ENCODE measurements around the gene DOCK4.

The DOCK4 gene

DNA sequence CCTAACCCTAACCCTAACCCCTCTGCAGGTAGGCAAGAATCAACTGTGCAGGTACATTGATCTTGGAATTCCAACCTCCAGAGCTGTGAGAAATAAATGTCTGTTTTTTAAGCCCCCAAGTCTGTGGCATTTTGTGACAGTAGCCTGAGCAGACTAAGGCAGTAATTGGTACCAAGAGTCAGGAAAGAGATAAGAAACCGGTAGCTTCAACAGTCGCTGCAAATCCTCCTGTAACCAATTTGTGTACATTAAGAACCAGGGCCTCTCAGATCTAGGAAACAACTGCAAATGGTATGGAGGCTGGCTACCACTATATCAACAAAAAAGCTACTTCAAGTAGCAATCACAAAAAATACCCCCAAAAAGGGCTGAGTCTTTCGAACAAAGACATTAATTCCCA, 67.3 kb downstream of the DOCK4 start:
- Histone ChIP-seq H3K9ac (ENCODE audit: low read length) (no peak overlapping the region), H3K4me2 (ENCODE audit: low read length) (no peak overlapping the region), H2AFZ (ENCODE audit: insufficient read depth, low read length, poor library complexity) (no peak overlapping the region), H3K23ac (ENCODE audit: low read length) (no peak overlapping the region), H3K4ac (ENCODE audit: low read depth, low read length) (no peak overlapping the region), H2AK5ac (ENCODE audit: low read length) (no peak overlapping the region), H4K91ac (ENCODE audit: low read depth, low read length) (no peak overlapping the region), H4K8ac (ENCODE audit: low read depth, low read length) (no peak overlapping the region), H4K12ac (ENCODE audit: low read depth, low read length) (no peak overlapping the region), H3K27me3 (ENCODE audit: insufficient read depth, low read length) (no peaks in the 10 kb centered on the region), H3K4me3 (ENCODE audit: low read depth, low read length) (no peak overlapping the region), H3K14ac (ENCODE audit: low read length) (no peak overlapping the region), H2BK120ac (ENCODE audit: insufficient read depth, low read length, poor library complexity) (no peak overlapping the region), H2BK5ac (ENCODE audit: low read depth, low read length, poor library complexity) (no peak overlapping the region), H3K79me1 (ENCODE audit: low read length) (no peaks in the 10 kb centered on the region), H3K18ac (ENCODE audit: low read length) (peak overlapping the region; percentile 30), H3K79me2 (ENCODE audit: control insufficient read depth, insufficient read depth, low read length, poor library complexity) (no peaks in the 10 kb centered on the region), H3K27ac (ENCODE audit: low read depth, low read length) (no peak overlapping the region), H3K9me3 (ENCODE audit: insufficient read depth, low read depth, low read length) (no peaks in the 10 kb centered on the region), H3K36me3 (ENCODE audit: control insufficient read depth in 1 of 2, insufficient read depth in 2 of 2, low read length in 2 of 2) (no peaks in the 10 kb centered on the region), H2BK12ac (ENCODE audit: low read length) (no peak overlapping the region), H3K4me1 (ENCODE audit: control insufficient read depth in 1 of 2, insufficient read depth in 2 of 2, low read length in 2 of 2) (no peaks in the 10 kb centered on the region)
- DNase-seq: no peak
- no CpG with 5 or more reads among the region's 3 CpGs for WGBS (ENCODE audit: extremely low coverage, insufficient coverage, insufficient read length)

DNA sequence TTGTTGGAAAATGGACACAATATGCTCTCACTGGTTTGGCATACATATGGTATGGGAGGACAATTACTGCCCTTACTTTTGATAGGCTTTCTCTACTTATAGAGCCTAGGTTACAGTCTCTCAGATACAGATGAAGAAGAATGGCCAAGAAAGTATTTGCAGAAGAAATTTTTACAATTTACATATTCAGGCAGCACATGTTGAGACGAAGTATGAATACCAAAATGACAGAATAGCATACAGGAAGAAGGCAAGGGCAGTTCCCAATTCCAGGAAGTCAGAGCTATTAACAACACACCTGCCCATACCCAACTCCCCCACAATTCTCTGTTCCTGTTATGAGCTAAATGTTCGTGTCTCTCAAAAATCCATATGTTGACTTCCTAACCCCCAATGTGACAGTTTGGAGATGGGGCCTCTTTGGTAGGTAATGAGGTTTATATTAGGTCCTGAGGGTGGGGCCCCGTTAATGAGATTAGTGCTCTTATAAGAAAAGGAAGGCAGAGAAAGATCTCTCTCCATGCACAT, 67.8 kb downstream of the DOCK4 start:
- Histone ChIP-seq H2BK120ac (ENCODE audit: insufficient read depth, low read length, poor library complexity) (no peak overlapping the region), H3K14ac (ENCODE audit: low read length) (no peak overlapping the region), H3K27ac (ENCODE audit: low read depth, low read length) (no peak overlapping the region), H3K27me3 (ENCODE audit: insufficient read depth, low read length) (no peaks in the 10 kb centered on the region), H3K18ac (ENCODE audit: low read length) (peak overlapping the region; percentile 30), H4K8ac (ENCODE audit: low read depth, low read length) (no peak overlapping the region), H3K79me1 (ENCODE audit: low read length) (no peaks in the 10 kb centered on the region), H3K23ac (ENCODE audit: low read length) (no peak overlapping the region), H3K4me2 (ENCODE audit: low read length) (no peak overlapping the region), H3K9ac (ENCODE audit: low read length) (no peak overlapping the region), H2BK5ac (ENCODE audit: low read depth, low read length, poor library complexity) (no peak overlapping the region), H4K12ac (ENCODE audit: low read depth, low read length) (no peak overlapping the region), H3K79me2 (ENCODE audit: control insufficient read depth, insufficient read depth, low read length, poor library complexity) (no peaks in the 10 kb centered on the region), H4K91ac (ENCODE audit: low read depth, low read length) (no peak overlapping the region), H2AFZ (ENCODE audit: insufficient read depth, low read length, poor library complexity) (no peak overlapping the region), H2BK12ac (ENCODE audit: low read length) (no peak overlapping the region), H3K9me3 (ENCODE audit: insufficient read depth, low read depth, low read length) (no peaks in the 10 kb centered on the region), H3K4ac (ENCODE audit: low read depth, low read length) (no peak overlapping the region), H2AK5ac (ENCODE audit: low read length) (no peak overlapping the region), H3K4me1 (ENCODE audit: control insufficient read depth in 1 of 2, insufficient read depth in 2 of 2, low read length in 2 of 2) (no peaks in the 10 kb centered on the region), H3K4me3 (ENCODE audit: low read depth, low read length) (no peak overlapping the region), H3K36me3 (ENCODE audit: control insufficient read depth in 1 of 2, insufficient read depth in 2 of 2, low read length in 2 of 2) (no peaks in the 10 kb centered on the region)
- no peak for DNase-seq
- WGBS (ENCODE audit: extremely low coverage, insufficient coverage, insufficient read length): no CpG with 5 or more reads among the region's 3 CpGs

DNA sequence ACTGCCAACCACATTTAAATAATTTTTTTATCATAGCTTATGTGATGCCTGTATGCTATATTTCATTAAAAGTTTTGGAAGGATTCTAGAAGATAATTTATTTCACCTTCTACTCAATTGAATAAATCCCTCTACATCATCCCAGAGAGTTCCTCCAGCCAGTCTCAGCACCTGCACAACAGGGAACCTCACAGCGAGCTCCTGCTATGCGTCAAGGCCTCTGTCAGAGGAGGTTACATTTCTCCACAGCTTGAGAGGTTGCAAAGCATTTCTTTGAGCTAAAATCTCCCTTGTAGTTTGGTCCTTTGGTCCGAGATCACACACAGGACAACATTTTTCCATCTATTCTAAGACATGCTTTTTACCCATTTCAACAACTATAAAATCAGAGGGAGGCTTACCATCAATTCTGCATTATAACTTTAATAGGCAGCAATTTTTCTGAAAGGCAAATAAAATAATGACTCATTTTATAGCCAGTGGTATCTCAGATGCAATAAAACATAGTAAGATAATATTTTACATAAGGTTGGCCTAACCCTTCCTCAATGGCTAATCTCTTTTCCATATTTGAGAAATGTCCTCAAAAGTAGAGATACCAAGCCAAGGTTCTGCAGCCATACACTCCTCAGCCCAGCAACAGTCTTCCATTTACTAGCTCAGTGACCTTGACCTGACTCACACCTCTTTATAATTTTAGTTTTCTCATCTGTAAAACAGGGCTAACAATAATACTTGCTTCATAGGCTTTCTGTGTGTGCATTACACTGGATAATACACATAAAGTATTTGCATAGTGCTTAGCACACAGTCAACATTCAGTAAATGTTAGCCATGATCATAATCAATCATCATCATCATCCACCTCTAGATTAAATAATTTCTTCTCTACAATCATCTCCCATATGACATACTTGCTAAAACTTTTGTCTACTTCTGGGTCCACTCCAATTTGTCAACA, 68.8 kb downstream of the DOCK4 start:
- DNase-seq: no peak
- Histone ChIP-seq H3K4me1 (ENCODE audit: control insufficient read depth in 1 of 2, insufficient read depth in 2 of 2, low read length in 2 of 2) (no peaks in the 10 kb centered on the region), H3K9ac (ENCODE audit: low read length) (no peak overlapping the region), H3K79me2 (ENCODE audit: control insufficient read depth, insufficient read depth, low read length, poor library complexity) (no peaks in the 10 kb centered on the region), H2BK5ac (ENCODE audit: low read depth, low read length, poor library complexity) (no peak overlapping the region), H3K9me3 (ENCODE audit: insufficient read depth, low read depth, low read length) (no peaks in the 10 kb centered on the region), H3K4ac (ENCODE audit: low read depth, low read length) (no peak overlapping the region), H3K27ac (ENCODE audit: low read depth, low read length) (no peak overlapping the region), H3K23ac (ENCODE audit: low read length) (no peak overlapping the region), H3K4me2 (ENCODE audit: low read length) (no peak overlapping the region), H3K4me3 (ENCODE audit: low read depth, low read length) (no peak overlapping the region), H2BK120ac (ENCODE audit: insufficient read depth, low read length, poor library complexity) (no peak overlapping the region), H4K12ac (ENCODE audit: low read depth, low read length) (no peak overlapping the region), H4K91ac (ENCODE audit: low read depth, low read length) (no peak overlapping the region), H3K79me1 (ENCODE audit: low read length) (no peaks in the 10 kb centered on the region), H2AFZ (ENCODE audit: insufficient read depth, low read length, poor library complexity) (no peak overlapping the region), H2AK5ac (ENCODE audit: low read length) (no peak overlapping the region), H2BK12ac (ENCODE audit: low read length) (no peak overlapping the region), H3K36me3 (ENCODE audit: control insufficient read depth in 1 of 2, insufficient read depth in 2 of 2, low read length in 2 of 2) (no peaks in the 10 kb centered on the region), H3K18ac (ENCODE audit: low read length) (no peak overlapping the region), H3K14ac (ENCODE audit: low read length) (no peak overlapping the region), H3K27me3 (ENCODE audit: insufficient read depth, low read length) (no peaks in the 10 kb centered on the region), H4K8ac (ENCODE audit: low read depth, low read length) (no peak overlapping the region)
- no CpG with 5 or more reads among the region's 3 CpGs for WGBS (ENCODE audit: extremely low coverage, insufficient coverage, insufficient read length)

DNA sequence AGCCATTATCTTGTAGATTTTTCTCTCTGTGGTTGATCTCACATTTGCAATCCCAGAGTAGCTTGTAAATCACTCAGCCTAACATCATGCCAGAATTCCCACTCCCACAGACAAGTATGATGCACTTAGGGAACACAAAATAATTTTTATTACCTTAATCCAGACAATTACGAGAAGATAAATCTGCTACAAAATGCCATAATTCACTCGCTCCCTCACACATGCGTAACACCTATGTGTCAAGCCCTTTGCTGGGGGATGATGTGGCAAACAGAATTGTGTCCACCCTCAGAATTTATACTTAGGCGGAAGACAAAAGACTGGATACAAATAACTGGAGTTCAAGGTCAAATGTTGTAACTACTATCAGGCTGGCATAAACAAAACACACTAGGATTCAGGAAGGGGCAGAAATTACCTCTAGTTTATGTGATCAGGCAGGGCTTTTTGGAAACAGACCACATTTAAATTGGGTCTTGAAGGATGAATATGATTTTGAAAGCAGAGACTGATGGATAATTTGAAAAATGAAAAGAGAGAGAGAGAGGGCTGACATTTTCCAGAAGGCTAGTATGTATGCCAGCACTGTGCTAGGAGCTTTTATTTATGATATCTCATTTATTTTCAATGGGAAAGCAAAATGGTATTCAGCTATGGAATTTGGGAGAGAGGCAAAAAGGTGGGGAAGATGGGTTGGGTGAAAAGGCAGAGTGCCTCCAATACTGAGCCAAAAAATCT, 69.8 kb downstream of the DOCK4 start:
- no peaks in the 10 kb centered on the region for H3K36me3 ChIP-seq (ENCODE audit: control insufficient read depth in 1 of 2, insufficient read depth in 2 of 2, low read length in 2 of 2)
- no peak overlapping the region for H2AFZ ChIP-seq (ENCODE audit: insufficient read depth, low read length, poor library complexity)
- H3K18ac ChIP-seq (ENCODE audit: low read length): no peak overlapping the region
- H3K79me1 ChIP-seq (ENCODE audit: low read length): no peaks in the 10 kb centered on the region
- H2BK120ac ChIP-seq (ENCODE audit: insufficient read depth, low read length, poor library complexity): no peak overlapping the region
- no peak overlapping the region for H4K12ac ChIP-seq (ENCODE audit: low read depth, low read length)
- H3K79me2 ChIP-seq (ENCODE audit: control insufficient read depth, insufficient read depth, low read length, poor library complexity): no peaks in the 10 kb centered on the region
- H3K23ac ChIP-seq (ENCODE audit: low read length): no peak overlapping the region
- H3K27ac ChIP-seq (ENCODE audit: low read depth, low read length): no peak overlapping the region
- no peak overlapping the region for H2AK5ac ChIP-seq (ENCODE audit: low read length)
- no peak overlapping the region for H2BK5ac ChIP-seq (ENCODE audit: low read depth, low read length, poor library complexity)
- WGBS (ENCODE audit: extremely low coverage, insufficient coverage, insufficient read length): no CpG with 5 or more reads among the region's 4 CpGs
- H3K27me3 ChIP-seq (ENCODE audit: insufficient read depth, low read length): no peaks in the 10 kb centered on the region
- H3K4me3 ChIP-seq (ENCODE audit: low read depth, low read length): no peak overlapping the region
- H3K4me2 ChIP-seq (ENCODE audit: low read length): no peak overlapping the region
- no peak for DNase-seq
- no peak overlapping the region for H4K8ac ChIP-seq (ENCODE audit: low read depth, low read length)
- no peak overlapping the region for H3K9ac ChIP-seq (ENCODE audit: low read length)
- H4K91ac ChIP-seq (ENCODE audit: low read depth, low read length): no peak overlapping the region
- no peak overlapping the region for H3K14ac ChIP-seq (ENCODE audit: low read length)
- H3K9me3 ChIP-seq (ENCODE audit: insufficient read depth, low read depth, low read length): no peaks in the 10 kb centered on the region
- no peaks in the 10 kb centered on the region for H3K4me1 ChIP-seq (ENCODE audit: control insufficient read depth in 1 of 2, insufficient read depth in 2 of 2, low read length in 2 of 2)
- no peak overlapping the region for H3K4ac ChIP-seq (ENCODE audit: low read depth, low read length)
- H2BK12ac ChIP-seq (ENCODE audit: low read length): no peak overlapping the region

Measured in trophoblast cell (in vitro differentiated cells and primary cell).